HepG2 (cell line): ENCODE data around the gene ARFGAP1. TPM values are rescaled to one million over a fixed set of nuclear protein-coding genes. Genes with fewer than 3 reads are reported as not detected.

Experiments
- ATAC-seq: fragments of 200-7000 bp; cut with Tn5 transposase; 3 replicates; pipeline ENCODE4 v1.9.1; 2020; ENCODE audit warnings: mild to moderate bottlenecking, moderate library complexity
- BruUV-seq: library from RNA; stranded (reverse); fragments of 400-500 nt; replicated peaks from 2 replicates; lab custom pipeline; 2021; lab: Mats Ljungman, UMichigan
- CTCF ChIA-PET: fragments of 300-600 bp; formaldehyde crosslinking; extraction: SDS; loops from one replicate; lab custom pipeline; 2021; ENCODE audit warnings: low total read pairs, inconsistent platforms, low intra/inter-chr PET ratio; lab: Yijun Ruan, JAX
- POLR2A ChIA-PET: fragments of 350-600 bp; sonication (Branson Sonifier 250); formaldehyde crosslinking; loops from one replicate; lab custom pipeline; 2020; ENCODE audit warnings: antibody characterized with exemption, inconsistent platforms; lab: Yijun Ruan, JAX
- DNase-seq: peaks from one replicate; pipeline ENCODE4 v3.0.0-alpha.2; 2015; ENCODE audit warnings: low spot score
- FAIRE-seq: peaks from 3 replicates; lab custom pipeline; 2011; peaks lifted over from hg19 to GRCh38; lab: Jason Lieb, UNC
- H2AFZ ChIP-seq: one replicate; pipeline ENCODE4 v1.6.1; 2011; ENCODE audit warnings: low read length, inconsistent platforms
- H3K27ac ChIP-seq: fragments of 300-600 bp; 3 replicates; pipeline ENCODE4 v1.8.0; 2011; ENCODE audit warnings: mixed run types, mild to moderate bottlenecking, mixed read lengths, low read length, inconsistent platforms; ENCODE audit not compliant: insufficient read depth; ENCODE audit errors: extremely low read length
- H3K27me3 ChIP-seq, 2 experiments: fragments of 200-600 bp in 1 of 2; 2 replicates in 1 of 2; 3 replicates in 1 of 2; pipeline versions ENCODE4 v1.6.0 to v1.8.0; 2011; ENCODE audit warnings: low read length in 2 of 2, mild to moderate bottlenecking in 2 of 2, moderate library complexity in 2 of 2, inconsistent platforms in 1 of 2; ENCODE audit not compliant: insufficient read depth in 2 of 2, control insufficient read depth in 1 of 2
- H3K36me3 ChIP-seq, 2 experiments: fragments of 200-600 bp in 1 of 2; replicated peaks in 1 of 2; 2 replicates in 1 of 2; 3 replicates in 1 of 2; pipeline versions ENCODE4 v1.5.1 to v1.8.0; 2011; ENCODE audit warnings: low read length in 2 of 2, inconsistent platforms in 1 of 2; ENCODE audit not compliant: insufficient read depth in 2 of 2, control insufficient read depth in 1 of 2
- H3K4me1 ChIP-seq: 2 replicates; pipeline ENCODE4 v1.5.1; 2012; ENCODE audit warnings: low read length, inconsistent platforms; ENCODE audit not compliant: insufficient read depth
- H3K4me2 ChIP-seq: 2 replicates; pipeline ENCODE4 v1.6.0; 2011; ENCODE audit warnings: low read depth, low read length, inconsistent platforms
- H3K4me3 ChIP-seq, 3 experiments: fragments of 200-600 bp in 1 of 3; sonication (generic), shearing (Covaris generic) in 1 of 3; replicated peaks in 1 of 3; 2 replicates each; pipeline ENCODE4 v1.5.1; 2011 to 2016; ENCODE audit warnings: low read length in 3 of 3, inconsistent platforms in 2 of 3, low read depth in 2 of 3, mild to moderate bottlenecking in 2 of 3, control low read depth in 1 of 3, mixed read lengths in 1 of 3; ENCODE audit not compliant: insufficient read depth in 1 of 3
- H3K79me2 ChIP-seq: one replicate; pipeline ENCODE4 v1.6.1; 2011; ENCODE audit warnings: low read length, inconsistent platforms; ENCODE audit not compliant: insufficient read depth
- H3K9ac ChIP-seq: 2 replicates; pipeline ENCODE4 v1.6.0; 2011; ENCODE audit warnings: mild to moderate bottlenecking, low read depth, low read length, inconsistent platforms; ENCODE audit not compliant: insufficient read depth
- H3K9me3 ChIP-seq: 2 replicates; pipeline ENCODE4 v1.5.1; 2012; ENCODE audit warnings: mild to moderate bottlenecking, low read length
- H4K20me1 ChIP-seq: 2 replicates; pipeline ENCODE4 v1.6.0; 2011; ENCODE audit warnings: inconsistent platforms, mild to moderate bottlenecking, low read length, moderate library complexity; ENCODE audit not compliant: insufficient read depth
- IRX3 ChIP-seq: sonication (generic); formaldehyde crosslinking; IDR thresholded peaks from 2 replicates; pipeline ENCODE4 v1.8.1; 2023; ENCODE audit warnings: mild to moderate bottlenecking, low read depth, missing genetic modification reagents, borderline replicate concordance
- KLF6 ChIP-seq: IDR thresholded peaks from 2 replicates; pipeline ENCODE4 v1.8.0; 2016; ENCODE audit warnings: missing biosample characterization, missing genetic modification reagents
- NFAT5 ChIP-seq: sonication (generic); formaldehyde crosslinking; IDR thresholded peaks from 2 replicates; pipeline ENCODE4 v1.4.0; 2020; ENCODE audit warnings: missing genetic modification reagents
- NFKBIZ ChIP-seq: IDR thresholded peaks from 2 replicates; pipeline ENCODE4 v1.6.1; 2018; ENCODE audit warnings: missing genetic modification reagents, missing compliant biosample characterization
- NFRKB ChIP-seq: fragments of 450-650 bp; IDR thresholded peaks from 2 replicates; pipeline ENCODE4 v1.6.1; 2017
- ONECUT2 ChIP-seq: sonication (generic); formaldehyde crosslinking; IDR thresholded peaks from 2 replicates; pipeline ENCODE4 v1.4.0; 2020; ENCODE audit warnings: missing genetic modification reagents
- RELA ChIP-seq: sonication (generic); formaldehyde crosslinking; IDR thresholded peaks from 2 replicates; pipeline ENCODE4 v1.4.0; 2020; ENCODE audit warnings: missing genetic modification reagents
- RFXAP ChIP-seq: sonication (generic); formaldehyde crosslinking; IDR thresholded peaks from 2 replicates; pipeline ENCODE4 v1.4.0; 2020; ENCODE audit warnings: missing genetic modification reagents, borderline replicate concordance
- SP5 ChIP-seq: IDR thresholded peaks from 2 replicates; pipeline ENCODE4 v1.6.1; 2016; ENCODE audit warnings: low read depth, borderline replicate concordance
- U2AF1 ChIP-seq: fragments of 200-400 bp; formaldehyde crosslinking; optimal IDR thresholded peaks from 2 replicates; pipeline ENCODE3; 2017; ENCODE audit warnings: mild to moderate bottlenecking, low read depth, low read length
- ZBED4 ChIP-seq: sonication (generic); formaldehyde crosslinking; IDR thresholded peaks from 2 replicates; pipeline ENCODE4 v1.4.0; 2020; ENCODE audit warnings: missing genetic modification reagents, borderline replicate concordance
- ZBTB25 ChIP-seq: IDR thresholded peaks from 2 replicates; pipeline ENCODE4 v1.6.1; 2018; ENCODE audit warnings: missing genetic modification reagents
- ZNF326 ChIP-seq: sonication (generic); formaldehyde crosslinking; IDR thresholded peaks from 2 replicates; pipeline ENCODE4 v1.4.0; 2020; ENCODE audit warnings: missing genetic modification reagents, borderline replicate concordance
- ZNF556 ChIP-seq: sonication (generic); formaldehyde crosslinking; IDR thresholded peaks from 2 replicates; pipeline ENCODE4 v1.4.0; 2020; ENCODE audit warnings: mild to moderate bottlenecking, missing genetic modification reagents, borderline replicate concordance
- ZNF7 ChIP-seq: IDR thresholded peaks from 2 replicates; pipeline ENCODE4 v1.6.1; 2016; ENCODE audit warnings: missing biosample characterization, missing genetic modification reagents
- WGBS: methylation state at CpG from one replicate; pipeline ENCODE4 v1.1.6; 2017; ENCODE audit warnings: low lambda C conversion rate; 5-methylcytosine and 5-hydroxymethylcytosine counted together
- in situ Hi-C: cut with HindIII; loops from 2 replicates; pipeline ENCODE4 v1.10.0; 2017; ENCODE audit warnings: low pct_unique_long_range_greater_than_20kb; ENCODE audit not compliant: extremely low pct_ligation_motif_present
- intact Hi-C: fragments of 100-400 bp; cut with micrococcal nuclease; formaldehyde crosslinking; loops from one replicate; pipeline ENCODE4 v1.10.0; 2022; ENCODE audit not compliant: unreplicated experiment
- polyA plus RNA-seq, 8 experiments: library from polyadenylated mRNA; depleted of rRNA in 3 of 8; stranded (reverse) in 7 of 8; unstranded in 1 of 8; fragments of >200 nt; fragmentation: Illumina TruSeq in 4 of 8; extraction: Trizol in 4 of 8; gene quantifications; 2 replicates each; pipeline versions ENCODE4 v1.2.1 to v1.2.3, GENCODE V29; 2011 to 2016; ENCODE audit warnings: low read depth in 4 of 8, missing spikeins in 1 of 8, mixed read lengths in 1 of 8; ENCODE audit not compliant: insufficient read depth in 1 of 8
- total RNA-seq, 5 experiments: library from RNA; depleted of rRNA; stranded (reverse); fragments of >200 nt; fragmentation: Illumina TruSeq; extraction: Trizol; gene quantifications; 2 replicates each; pipeline ENCODE4 v1.2.3, GENCODE V29; 2016; ENCODE audit warnings: low read depth in 1 of 5

Gene ARFGAP1
- total and polyA plus RNA-seq, 2 of the 13 experiments (the other 11 are each of a cell fraction or from before 2014, with no cell fraction given) = 132 TPM

- TF ChIP-seq RELA = no peak
- no peak for TF ChIP-seq U2AF1
Measured at GRCh38 chr20:63238514-63239125, 34.0 kb upstream of the ARFGAP1 start (continued).

- no TSS peak for BruUV-seq
- no peak overlapping the region for H3K27ac ChIP-seq
- H3K9ac ChIP-seq = no peak overlapping the region
- H3K4me3 ChIP-seq = no peak overlapping the region
- 81% methylated on average over 30 of the region's 30 CpGs for WGBS
- DNase-seq = no peak
- intact Hi-C loops = no loop called here
- no peak for ATAC-seq
- no peak overlapping the region for H2AFZ ChIP-seq
- no peaks in the 10 kb centered on the region for H3K79me2 ChIP-seq
- no peaks in the 10 kb centered on the region for H3K36me3 ChIP-seq
- POLR2A ChIA-PET = no interaction called here
- no peaks in the 10 kb centered on the region for H3K9me3 ChIP-seq
- in situ Hi-C loops = no loop called here
- no peak overlapping the region for H3K4me2 ChIP-seq
- peaks cover 41% of the 10 kb centered on the region for H3K4me1 ChIP-seq
- CTCF ChIA-PET = no interaction called here
- no peaks in the 10 kb centered on the region; the same call in 1 of the 2 replicates for H4K20me1 ChIP-seq
- peaks cover 17 to 71% of the 10 kb centered on the region in 2 experiments for H3K27me3 ChIP-seq
- no peak for FAIRE-seq
- TF ChIP-seq KLF6 (CRISPR knock-in tag) (no peak), ZNF7 (CRISPR knock-in tag) (no peak), SP5 (CRISPR knock-in tag) (no peak), NFKBIZ (no peak), NFAT5 (CRISPR knock-in tag) (no peak), IRX3 (CRISPR knock-in tag) (no peak), ZBED4 (no peak), ZNF556 (no peak), ZBTB25 (CRISPR knock-in tag) (no peak), ONECUT2 (CRISPR knock-in tag) (no peak), NFRKB (no peak), RFXAP (no peak), ZNF326 (CRISPR knock-in tag) (no peak)
Measured at GRCh38 chr20:63239431-63239830, 33.2 kb upstream of the ARFGAP1 start.
